ENCODE data around the gene FN1. TPM values are rescaled to one million over a fixed set of nuclear protein-coding genes. Genes with fewer than 3 reads are reported as not detected.

The FN1 gene
- 100 to 1,000 TPM in 1 of 2 donors, 10 to 100 TPM in 1; 84.2 to 257 TPM for total RNA-seq

DNA sequence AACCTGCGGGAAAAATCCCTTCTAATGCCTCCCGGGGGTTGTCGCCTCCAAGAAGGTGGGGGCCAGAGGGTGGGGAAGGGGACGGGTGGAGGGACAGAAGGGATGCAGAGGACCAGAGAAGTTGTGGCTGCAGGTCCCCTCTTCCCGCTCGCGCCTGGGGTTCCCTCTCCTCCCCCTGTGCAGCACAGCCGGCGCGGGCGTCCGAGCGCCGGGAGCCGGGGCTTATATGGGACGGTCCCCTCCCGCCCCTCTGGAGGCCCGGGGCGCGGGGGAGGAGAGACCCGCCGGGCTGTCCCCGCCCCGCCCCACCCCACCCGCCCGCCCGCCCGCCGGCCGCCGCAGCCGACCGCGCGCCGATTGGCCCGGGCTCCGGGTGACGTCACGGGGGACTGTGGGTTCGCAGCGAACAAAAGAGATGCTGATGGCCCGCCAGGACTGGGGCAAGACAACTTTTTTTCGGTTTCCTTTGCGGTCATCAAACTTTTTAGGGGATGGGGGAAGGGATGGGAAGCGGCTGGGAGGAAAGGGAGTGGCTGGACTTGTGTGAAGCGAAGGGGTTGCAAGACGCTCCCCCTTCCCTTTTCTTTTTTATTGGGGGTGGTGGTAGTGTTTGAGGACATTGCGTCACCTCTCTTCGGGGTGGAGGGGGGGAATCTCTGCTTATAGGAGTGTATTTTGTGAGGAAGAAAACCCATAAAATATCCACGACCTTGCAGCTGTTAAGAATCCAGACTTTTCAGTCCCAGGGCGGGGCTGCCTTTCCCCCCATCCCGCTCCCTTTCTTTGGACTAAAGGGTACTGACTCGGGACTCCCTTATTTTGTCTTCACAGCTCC, at the start of gene FN1:
TSS of gene FN1 (minus strand) at position 199 of the 835 bp plus-strand sequence. CDS start 266 bp downstream, outside the sequence.
- TF ChIP-seq POLR2AphosphoS5 (IDR thresholded peaks at IDR 0.05) = peak; percentile 53
- TF ChIP-seq, protein P1, sequence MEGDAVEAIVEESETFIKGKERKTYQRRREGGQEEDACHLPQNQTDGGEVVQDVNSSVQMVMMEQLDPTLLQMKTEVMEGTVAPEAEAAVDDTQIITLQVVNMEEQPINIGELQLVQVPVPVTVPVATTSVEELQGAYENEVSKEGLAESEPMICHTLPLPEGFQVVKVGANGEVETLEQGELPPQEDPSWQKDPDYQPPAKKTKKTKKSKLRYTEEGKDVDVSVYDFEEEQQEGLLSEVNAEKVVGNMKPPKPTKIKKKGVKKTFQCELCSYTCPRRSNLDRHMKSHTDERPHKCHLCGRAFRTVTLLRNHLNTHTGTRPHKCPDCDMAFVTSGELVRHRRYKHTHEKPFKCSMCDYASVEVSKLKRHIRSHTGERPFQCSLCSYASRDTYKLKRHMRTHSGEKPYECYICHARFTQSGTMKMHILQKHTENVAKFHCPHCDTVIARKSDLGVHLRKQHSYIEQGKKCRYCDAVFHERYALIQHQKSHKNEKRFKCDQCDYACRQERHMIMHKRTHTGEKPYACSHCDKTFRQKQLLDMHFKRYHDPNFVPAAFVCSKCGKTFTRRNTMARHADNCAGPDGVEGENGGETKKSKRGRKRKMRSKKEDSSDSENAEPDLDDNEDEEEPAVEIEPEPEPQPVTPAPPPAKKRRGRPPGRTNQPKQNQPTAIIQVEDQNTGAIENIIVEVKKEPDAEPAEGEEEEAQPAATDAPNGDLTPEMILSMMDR (IDR thresholded peaks at IDR 0.05) = no peak
- no peak for TF ChIP-seq POLR2A (IDR thresholded peaks at IDR 0.05)
- H3K27ac ChIP-seq = peak within 1 kb of the TSS; percentile 70 to 72
- peak; percentile 77 for DNase-seq (ENCODE audit: low spot score)
- no peaks in the 10 kb centered on the region for H3K9me3 ChIP-seq
- peak within 1 kb of the TSS; percentile 44 to 59 for H3K4me3 ChIP-seq
- H3K4me1 ChIP-seq (replicated peaks) = no peaks in the 10 kb centered on the region
- no peaks in the 10 kb centered on the region for H3K36me3 ChIP-seq
- under 1% methylated on average over 53 of the region's 54 CpGs for WGBS
- H3K27me3 ChIP-seq (replicated peaks; ENCODE audit: insufficient read depth) = no peaks in the 10 kb centered on the region
- intact Hi-C loops (cut with DNase I) = loop anchor here (10.0 kb wide), 1 partner anchor 841 kb away; no protein-coding TSS in a partner anchor

DNA sequence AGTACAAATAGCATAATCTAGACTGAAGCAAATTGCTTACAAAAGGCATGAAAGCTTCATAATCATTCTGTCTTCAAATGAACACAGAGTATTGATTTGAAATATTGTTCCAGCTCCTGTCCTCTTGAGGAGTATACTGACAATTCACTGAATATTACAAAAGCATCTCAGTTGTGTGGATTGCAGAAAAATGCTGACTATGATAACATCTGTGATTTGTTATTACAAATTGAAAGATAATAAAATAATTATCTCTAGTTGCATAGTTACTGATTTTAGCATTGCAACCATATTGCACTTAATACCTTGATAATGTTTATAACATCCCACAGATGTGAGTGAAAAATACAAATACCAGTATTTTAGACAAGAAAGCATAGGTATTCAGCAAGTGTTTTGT, 49.2 kb upstream of the FN1 start:
- Histone ChIP-seq H3K27ac (no peak overlapping the region), H3K9me3 (no peaks in the 10 kb centered on the region), H3K36me3 (no peaks in the 10 kb centered on the region), H3K27me3 (replicated peaks; ENCODE audit: insufficient read depth) (no peaks in the 10 kb centered on the region), H3K4me3 (no peak overlapping the region), H3K4me1 (replicated peaks) (no peaks in the 10 kb centered on the region)
- intact Hi-C loops (cut with DNase I) = no loop called here
- DNase-seq (ENCODE audit: low spot score) = no peak
- TF ChIP-seq POLR2A (IDR thresholded peaks at IDR 0.05) = no peak

DNA sequence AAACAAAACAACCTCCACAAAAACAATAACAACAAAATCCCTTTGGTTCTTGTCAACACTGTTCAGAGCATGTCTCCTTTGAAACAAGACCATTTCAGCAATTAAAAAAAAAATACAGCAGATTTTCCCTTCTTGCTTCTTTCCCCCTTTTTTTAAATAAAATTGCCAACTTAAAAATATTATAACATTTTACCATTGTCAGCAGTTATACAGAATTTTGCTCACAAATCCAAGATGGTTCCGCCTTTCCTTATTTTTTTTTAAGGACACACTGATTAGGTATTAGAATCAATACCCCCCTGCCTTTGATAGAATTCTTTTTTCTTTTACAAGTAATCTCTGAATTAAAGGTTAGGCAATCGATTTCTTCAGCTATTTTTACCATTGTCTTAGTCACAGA, 48.7 kb upstream of the FN1 start:
- no peaks in the 10 kb centered on the region for H3K36me3 ChIP-seq
- no peak overlapping the region for H3K27ac ChIP-seq
- H3K4me3 ChIP-seq = no peak overlapping the region
- no peak for DNase-seq (ENCODE audit: low spot score)
- 85% methylated on average over 2 of the region's 2 CpGs for WGBS
- no peaks in the 10 kb centered on the region for H3K27me3 ChIP-seq (replicated peaks; ENCODE audit: insufficient read depth)
- no peaks in the 10 kb centered on the region for H3K9me3 ChIP-seq
- H3K4me1 ChIP-seq (replicated peaks) = no peaks in the 10 kb centered on the region
- intact Hi-C loops (cut with DNase I) = no loop called here
- TF ChIP-seq POLR2A (IDR thresholded peaks at IDR 0.05) = no peak

DNA sequence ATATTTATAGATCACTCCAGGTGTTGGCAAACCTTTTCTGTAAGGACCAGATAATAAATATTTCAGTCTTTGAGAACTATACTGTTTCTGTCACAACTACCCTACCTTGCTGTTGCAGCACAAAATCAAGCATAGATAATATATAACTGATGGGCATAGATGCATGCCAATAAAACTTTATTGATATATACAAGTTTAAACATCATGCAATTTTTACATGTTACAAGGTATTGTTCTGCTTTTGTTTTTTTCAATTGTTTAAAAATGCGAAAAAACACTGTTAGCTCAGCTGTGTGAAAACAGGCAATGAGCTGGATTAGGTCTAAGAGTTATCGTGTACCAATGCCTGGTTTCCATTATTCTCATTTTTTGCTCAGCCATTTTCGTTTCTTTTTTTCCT, 47.6 kb upstream of the FN1 start:
- 87% methylated on average over 3 of the region's 3 CpGs for WGBS
- H3K4me3 ChIP-seq = no peak overlapping the region

DNA sequence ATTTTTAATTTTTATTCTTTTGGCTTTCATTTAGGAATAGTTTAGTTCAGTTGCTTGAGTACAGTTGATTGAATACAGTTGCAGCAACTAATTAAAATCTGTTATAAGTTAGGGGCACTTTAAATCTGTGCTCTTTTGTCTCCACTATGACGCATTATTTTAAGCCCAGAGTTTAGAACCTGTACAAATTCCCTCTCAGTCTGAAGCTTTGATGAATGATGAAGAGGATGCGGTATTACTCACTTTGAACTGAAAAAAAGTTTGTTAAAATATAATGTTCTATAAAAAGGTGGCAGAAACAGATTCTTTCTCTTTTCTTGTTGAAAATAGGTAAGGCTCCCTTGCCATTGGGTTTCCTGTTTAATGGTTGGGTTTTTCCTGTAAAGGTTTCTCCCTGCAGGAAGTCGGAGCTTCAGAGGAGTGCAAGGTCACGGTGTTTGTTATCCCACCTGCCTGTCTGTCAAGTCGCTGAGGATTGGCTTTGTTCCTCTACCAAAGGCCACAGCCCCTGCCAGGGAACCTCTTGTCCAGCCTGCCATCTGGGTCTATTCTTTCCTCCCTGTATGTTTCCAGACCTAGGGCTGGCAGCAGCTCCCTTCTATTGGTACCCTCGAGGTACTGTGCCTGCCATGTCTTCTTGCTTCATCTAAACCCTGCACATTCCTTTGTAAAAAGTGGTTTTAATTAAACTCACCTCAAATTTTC, 43.8 kb upstream of the FN1 start:
- no peaks in the 10 kb centered on the region for H3K4me1 ChIP-seq (replicated peaks)
- TF ChIP-seq POLR2A (IDR thresholded peaks at IDR 0.05) (no peak), POLR2AphosphoS5 (IDR thresholded peaks at IDR 0.05) (no peak)
- TF ChIP-seq, protein P1 (IDR thresholded peaks at IDR 0.05) = no peak
- whole genome bisulfite sequencing = 75% methylated on average over 6 of the region's 6 CpGs
- intact Hi-C loops (cut with DNase I) = no loop called here
- DNase-seq (ENCODE audit: low spot score) = no peak
- no peaks in the 10 kb centered on the region for H3K27me3 ChIP-seq (replicated peaks; ENCODE audit: insufficient read depth)
- no peaks in the 10 kb centered on the region for H3K9me3 ChIP-seq
- H3K4me3 ChIP-seq = no peak overlapping the region
- H3K36me3 ChIP-seq = no peaks in the 10 kb centered on the region
- no peak overlapping the region for H3K27ac ChIP-seq

More for the DNA sequence above, 47.6 kb upstream of the FN1 start:
- Histone ChIP-seq H3K4me1 (replicated peaks) (no peaks in the 10 kb centered on the region), H3K36me3 (no peaks in the 10 kb centered on the region), H3K27ac (no peak overlapping the region), H3K27me3 (replicated peaks; ENCODE audit: insufficient read depth) (no peaks in the 10 kb centered on the region), H3K9me3 (no peaks in the 10 kb centered on the region)
- DNase-seq (ENCODE audit: low spot score) = no peak
- TF ChIP-seq, protein P1 (IDR thresholded peaks at IDR 0.05) = no peak
- TF ChIP-seq POLR2AphosphoS5 (IDR thresholded peaks at IDR 0.05) (no peak), POLR2A (IDR thresholded peaks at IDR 0.05) (no peak)
- intact Hi-C loops (cut with DNase I) = no loop called here

Data from prostate gland (tissue), 2 donors.